ENCODE measurements around the gene ZXDC. TPM values are rescaled to one million over a fixed set of nuclear protein-coding genes. Genes with fewer than 3 reads are reported as not detected.

Gene ZXDC
- total RNA-seq, 4 donors from 2014 or later: 18.5 to 57.9 (median 33.5) TPM

- Histone ChIP-seq H3K9me3 (no peaks in the 10 kb centered on the region), H3K36me3 (no peaks in the 10 kb centered on the region), H3K4me3 (no peak overlapping the region), H3K27ac (no peak overlapping the region), H3K27me3 (no peaks in the 10 kb centered on the region), H3K4me1 (no peaks in the 10 kb centered on the region)
- no peak for DNase-seq
- TF ChIP-seq POLR2A (IDR thresholded peaks at IDR 0.05) (no peak), CTCF (IDR thresholded peaks at IDR 0.05) (no peak)
- intact Hi-C loops (cut with DNase I; ENCODE audit: low total_unique reads): no loop called here
These were observed 42.5 kb upstream of the ZXDC start for GRCh38 chr3:126517986-126518778.

- Histone ChIP-seq H3K4me1 (no peaks in the 10 kb centered on the region), H3K36me3 (no peaks in the 10 kb centered on the region), H3K9me3 (no peaks in the 10 kb centered on the region), H3K27me3 (no peaks in the 10 kb centered on the region), H3K27ac (no peak within 1 kb of the TSS), H3K4me3 (no peak within 1 kb of the TSS)
- no peak for DNase-seq
- intact Hi-C loops (cut with DNase I; ENCODE audit: low total_unique reads): no loop called here
- TF ChIP-seq CTCF (IDR thresholded peaks at IDR 0.05) (no peak), POLR2A (IDR thresholded peaks at IDR 0.05) (no peak)
These were observed 41.7 kb upstream of the ZXDC start, which contains the start of gene UROC1 for GRCh38 chr3:126517291-126517951. Gene UROC1 (minus strand): TSS chr3:126517773. CDS start chr3:126517719, 54 bp downstream.

GRCh38 chr3:126516936-126517290, 41.2 kb upstream of the ZXDC start:
- Histone ChIP-seq H3K27ac (no peak overlapping the region), H3K4me1 (no peaks in the 10 kb centered on the region), H3K27me3 (no peaks in the 10 kb centered on the region), H3K9me3 (no peaks in the 10 kb centered on the region), H3K36me3 (no peaks in the 10 kb centered on the region), H3K4me3 (no peak overlapping the region)
- DNase-seq: no peak
- no peak for TF ChIP-seq CTCF (IDR thresholded peaks at IDR 0.05)
- no peak for TF ChIP-seq POLR2A (IDR thresholded peaks at IDR 0.05)
- intact Hi-C loops (cut with DNase I; ENCODE audit: low total_unique reads): no loop called here

- intact Hi-C loops (cut with DNase I; ENCODE audit: low total_unique reads): no loop called here
- no peaks in the 10 kb centered on the region for H3K4me1 ChIP-seq
- no peaks in the 10 kb centered on the region for H3K36me3 ChIP-seq
- DNase-seq: no peak
- TF ChIP-seq CTCF (IDR thresholded peaks at IDR 0.05): no peak
- TF ChIP-seq POLR2A (IDR thresholded peaks at IDR 0.05): no peak
- no peaks in the 10 kb centered on the region for H3K9me3 ChIP-seq
- H3K27ac ChIP-seq: no peak overlapping the region
- H3K27me3 ChIP-seq: no peaks in the 10 kb centered on the region
- no peak overlapping the region for H3K4me3 ChIP-seq
These were observed 40.7 kb upstream of the ZXDC start for GRCh38 chr3:126516152-126516935.

All from uterus (tissue), 4 donors.